Smooth muscle cell (in vitro differentiated cells): Measurements from ENCODE around the gene DSC3. TPM values are rescaled to one million over a fixed set of nuclear protein-coding genes. Genes with fewer than 3 reads are reported as not detected.

Experiments used
- DNase-seq: peaks from one replicate; lab custom pipeline; 2025; ENCODE audit not compliant: unreplicated experiment; lab: John Stamatoyannopoulos, UW
- H2AFZ ChIP-seq: fragments of 200-600 bp; sonication (generic); 2 replicates; pipeline ENCODE4 v1.6.0; 2016; ENCODE audit warnings: antibody characterized with exemption, low read depth, mild to moderate bottlenecking
- H3F3A ChIP-seq: fragments of 200-600 bp; sonication (generic); 2 replicates; pipeline ENCODE4 v1.6.0; 2017; ENCODE audit warnings: antibody characterized with exemption, low read depth
- H3K27ac ChIP-seq: fragments of 200-600 bp; sonication (generic); 2 replicates; pipeline ENCODE4 v1.5.1; 2016; ENCODE audit warnings: low read depth, mild to moderate bottlenecking
- H3K27me3 ChIP-seq: fragments of 200-600 bp; sonication (generic); 2 replicates; pipeline ENCODE4 v1.6.1; 2016; ENCODE audit warnings: low read depth, mild to moderate bottlenecking
- H3K36me3 ChIP-seq: fragments of 200-600 bp; sonication (generic); 2 replicates; pipeline ENCODE4 v1.5.1; 2016; ENCODE audit warnings: low read depth
- H3K4me1 ChIP-seq: fragments of 200-600 bp; sonication (generic); 2 replicates; pipeline ENCODE4 v1.5.1; 2016; ENCODE audit warnings: low read depth
- H3K4me2 ChIP-seq: fragments of 200-600 bp; sonication (generic); 2 replicates; pipeline ENCODE4 v1.6.0; 2016; ENCODE audit warnings: mild to moderate bottlenecking
- H3K4me3 ChIP-seq: fragments of 200-600 bp; sonication (generic); 2 replicates; pipeline ENCODE4 v1.5.1; 2016; ENCODE audit warnings: mild to moderate bottlenecking
- H3K79me2 ChIP-seq: fragments of 200-600 bp; sonication (generic); 2 replicates; pipeline ENCODE4 v1.6.0; 2016; ENCODE audit warnings: low read depth, mild to moderate bottlenecking
- H3K9ac ChIP-seq: fragments of 200-600 bp; sonication (generic); 2 replicates; pipeline ENCODE4 v1.6.0; 2016; ENCODE audit warnings: low read depth
- H3K9me3 ChIP-seq: fragments of 200-600 bp; sonication (generic); replicated peaks from 2 replicates; pipeline ENCODE4 v1.5.1; 2016; ENCODE audit warnings: low read depth
- H4K20me1 ChIP-seq: fragments of 200-600 bp; sonication (generic); 2 replicates; pipeline ENCODE4 v1.6.0; 2016; ENCODE audit warnings: low read depth
- CTCF ChIP-seq: fragments of 200-600 bp; sonication (generic); IDR thresholded peaks from 2 replicates; pipeline ENCODE4 v1.5.1; 2017; ENCODE audit warnings: borderline replicate concordance, mild to moderate bottlenecking, antibody characterized with exemption; ENCODE audit not compliant: insufficient read depth, poor library complexity, severe bottlenecking
- WGBS: methylation state at CpG from one replicate; pipeline ENCODE4 v1.1.7; 2016; ENCODE audit warnings: low lambda C conversion rate; 5-methylcytosine and 5-hydroxymethylcytosine counted together
- polyA plus RNA-seq: library from polyadenylated mRNA; unstranded; fragments of >200 nt; fragmentation: Nextera tagmentation; extraction: Ambion mirVana; gene quantifications from 2 replicates; pipeline ENCODE4 v1.2.1, GENCODE V29; 2016
- total RNA-seq: library from RNA; depleted of rRNA; stranded (reverse); fragments of >200 nt; gene quantifications from 2 replicates; pipeline ENCODE4 v1.2.3, GENCODE V29; 2014

DSC3 gene
- total and polyA plus RNA-seq, 2 experiments from 2014 or later: 3.3 to 43.7 TPM

GRCh38 chr18:31057917-31058316 is 15.4 kb upstream of the DSC3 start:
- Histone ChIP-seq H3K9me3 (no peaks in the 10 kb centered on the region), H3K27ac (no peak overlapping the region), H3K4me3 (no peak overlapping the region), H2AFZ (no peak overlapping the region), H3K4me2 (no peak overlapping the region), H3K4me1 (no peaks in the 10 kb centered on the region), H3K27me3 (no peaks in the 10 kb centered on the region), H4K20me1 (no peaks in the 10 kb centered on the region), H3K79me2 (no peaks in the 10 kb centered on the region), H3K36me3 (no peaks in the 10 kb centered on the region), H3F3A (no peaks in the 10 kb centered on the region), H3K9ac (no peak overlapping the region)
- no peak for DNase-seq
- no peak for TF ChIP-seq CTCF
- 92% methylated on average over 4 of the region's 4 CpGs for WGBS

- 60% methylated on average over 5 of the region's 5 CpGs for WGBS
- H3K27ac ChIP-seq: no peak overlapping the region
- no peaks in the 10 kb centered on the region for H4K20me1 ChIP-seq
- no peak overlapping the region for H2AFZ ChIP-seq
- TF ChIP-seq CTCF: no peak
- H3K4me2 ChIP-seq: no peak overlapping the region
- no peaks in the 10 kb centered on the region for H3K27me3 ChIP-seq
- H3K4me1 ChIP-seq: no peaks in the 10 kb centered on the region
- no peak overlapping the region for H3K4me3 ChIP-seq
- DNase-seq: no peak
- no peaks in the 10 kb centered on the region for H3F3A ChIP-seq
- no peaks in the 10 kb centered on the region for H3K79me2 ChIP-seq
- H3K9me3 ChIP-seq: no peaks in the 10 kb centered on the region
- H3K36me3 ChIP-seq: no peaks in the 10 kb centered on the region
- no peak overlapping the region for H3K9ac ChIP-seq
Observed at GRCh38 chr18:31057051-31057450, 14.5 kb upstream of the DSC3 start.

- H3K4me1 ChIP-seq: no peaks in the 10 kb centered on the region
- no peaks in the 10 kb centered on the region for H3K27me3 ChIP-seq
- H3F3A ChIP-seq: no peaks in the 10 kb centered on the region
- H2AFZ ChIP-seq: no peak overlapping the region
- no peak overlapping the region for H3K4me2 ChIP-seq
- TF ChIP-seq CTCF: no peak
- no peak overlapping the region for H3K27ac ChIP-seq
- 58% methylated on average over 2 of the region's 2 CpGs for WGBS
- no peaks in the 10 kb centered on the region for H3K79me2 ChIP-seq
- H3K9ac ChIP-seq: no peak overlapping the region
- H3K36me3 ChIP-seq: no peaks in the 10 kb centered on the region
- DNase-seq: no peak
- H3K9me3 ChIP-seq: no peaks in the 10 kb centered on the region
- H3K4me3 ChIP-seq: no peak overlapping the region
- H4K20me1 ChIP-seq: no peaks in the 10 kb centered on the region
Observed at GRCh38 chr18:31056296-31056695, 13.8 kb upstream of the DSC3 start.

- DNase-seq: no peak
- Histone ChIP-seq H3K9ac (no peak overlapping the region), H3K4me2 (no peak overlapping the region), H3K9me3 (no peaks in the 10 kb centered on the region), H3K36me3 (no peaks in the 10 kb centered on the region), H2AFZ (no peak overlapping the region), H4K20me1 (no peaks in the 10 kb centered on the region), H3K79me2 (no peaks in the 10 kb centered on the region), H3K4me3 (no peak overlapping the region), H3K27ac (peak overlapping the region; percentile 20), H3K4me1 (no peaks in the 10 kb centered on the region), H3F3A (no peaks in the 10 kb centered on the region), H3K27me3 (no peaks in the 10 kb centered on the region)
- no peak for TF ChIP-seq CTCF
- WGBS: 77% methylated on average over 3 of the region's 3 CpGs
Observed at GRCh38 chr18:31050635-31051034, 8.1 kb upstream of the DSC3 start.
